NOMO-1 (cell line): ENCODE data around the gene SAPCD2.

ENCODE experiments used
- DNase-seq, 2 experiments: peaks; one replicate each; lab custom pipeline; 2025; ENCODE audit not compliant: unreplicated experiment in 2 of 2; lab: John Stamatoyannopoulos, UW

Gene SAPCD2

GRCh38 chr9:137082925-137083290 lies 12.6 kb upstream of the SAPCD2 start:
- no peak for DNase-seq

DNA sequence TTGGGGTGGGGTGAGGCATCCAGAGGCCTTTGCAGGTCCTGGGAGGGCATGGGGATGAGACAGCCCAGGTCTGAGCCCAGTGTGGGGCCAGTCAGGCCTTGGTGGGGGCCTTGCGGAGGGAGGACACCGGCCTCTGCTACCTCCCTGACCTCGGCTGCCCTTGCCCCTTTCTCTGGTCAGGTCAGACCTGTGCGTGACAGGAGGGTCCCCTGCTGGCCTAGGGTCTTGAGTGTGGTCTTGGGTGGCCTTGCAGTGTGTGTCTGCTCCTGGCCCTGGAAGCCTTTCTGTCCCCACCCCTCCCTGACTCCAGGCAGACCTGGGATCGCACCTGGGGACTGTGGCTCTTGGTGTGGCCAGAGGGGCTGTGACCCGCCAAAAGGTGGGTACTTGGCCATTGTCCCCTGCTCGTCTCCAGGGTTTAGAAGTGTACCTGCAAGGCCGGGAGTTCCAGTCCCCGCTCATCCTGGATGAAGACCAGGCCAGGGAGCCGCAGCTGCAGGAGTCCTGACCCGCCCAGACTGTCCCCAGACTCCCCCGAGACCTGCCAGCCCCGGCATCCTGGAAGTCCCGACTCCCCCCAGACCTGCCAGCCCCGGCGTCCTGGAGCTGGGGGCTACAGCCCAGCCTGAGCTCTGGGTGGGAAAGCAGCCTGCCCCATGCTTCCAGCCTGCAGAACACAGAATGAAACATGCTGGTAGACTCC lies 12.0 kb upstream of the SAPCD2 start:
- DNase-seq = no peak

DNA sequence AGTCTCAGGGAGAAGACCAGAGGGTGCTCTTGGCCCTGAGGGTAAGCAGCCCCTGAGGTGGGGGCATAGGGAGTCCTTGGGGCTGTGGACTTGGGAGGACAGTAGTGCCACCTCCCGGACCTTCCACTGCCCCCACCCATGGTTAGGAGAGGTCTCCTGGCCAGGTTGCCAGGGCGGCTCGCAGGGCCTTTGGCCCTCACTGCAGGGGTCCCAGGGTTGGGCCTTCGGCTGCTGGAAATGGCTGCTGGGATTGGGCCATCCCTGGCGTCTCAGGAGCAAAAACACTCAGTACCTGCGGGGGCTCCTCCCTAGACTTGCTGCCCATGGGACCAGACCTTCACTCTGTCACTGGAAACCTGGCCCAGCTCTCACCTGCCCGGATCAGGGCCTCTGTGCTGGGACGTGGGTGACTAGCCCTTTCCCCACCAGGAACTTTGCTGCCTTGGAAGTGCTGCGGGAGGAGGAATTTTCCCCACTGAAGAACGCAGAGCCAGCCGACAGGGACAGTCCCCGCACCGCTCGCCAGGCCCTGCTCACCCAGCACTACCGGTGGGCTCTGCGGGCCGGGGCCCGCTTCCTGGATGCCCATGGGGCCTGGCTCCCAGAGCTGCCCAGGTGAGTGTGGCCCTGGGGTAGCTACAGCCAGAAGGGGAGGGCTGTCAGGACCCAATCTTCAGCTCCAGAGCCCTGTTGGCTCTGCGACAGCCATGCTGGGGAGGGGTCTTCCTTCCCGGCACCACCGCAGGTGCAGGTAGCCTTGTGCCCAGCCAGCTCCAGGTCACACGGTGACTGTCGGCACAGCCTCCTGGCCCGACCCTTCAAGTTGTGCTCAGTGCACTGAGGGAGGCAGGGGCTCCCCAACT lies 10.1 kb upstream of the SAPCD2 start:
- DNase-seq = no peak

DNA sequence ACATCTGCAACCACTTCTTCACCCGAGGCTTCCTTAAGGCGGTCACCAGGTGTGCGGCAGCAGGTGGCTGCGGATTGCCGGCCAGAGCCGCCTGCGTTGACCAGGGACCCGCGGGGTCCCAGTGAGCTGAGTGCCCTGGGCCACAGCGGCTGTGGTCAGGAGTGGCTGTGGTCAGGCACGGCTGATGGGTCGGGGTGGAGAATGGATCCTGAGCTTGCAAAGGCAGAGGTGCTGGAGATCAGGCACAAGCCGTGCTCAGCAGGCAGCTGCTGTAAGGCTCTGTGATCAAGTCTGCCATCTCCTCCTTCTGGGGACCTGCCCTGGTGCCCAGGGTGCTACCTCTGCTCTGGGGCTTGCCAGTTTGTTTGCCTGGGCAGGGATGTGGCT lies 9.0 kb upstream of the SAPCD2 start:
- DNase-seq = no peak

GRCh38 chr9:137078701-137079400 lies 8.5 kb upstream of the SAPCD2 start:
- DNase-seq = no peak

DNA sequence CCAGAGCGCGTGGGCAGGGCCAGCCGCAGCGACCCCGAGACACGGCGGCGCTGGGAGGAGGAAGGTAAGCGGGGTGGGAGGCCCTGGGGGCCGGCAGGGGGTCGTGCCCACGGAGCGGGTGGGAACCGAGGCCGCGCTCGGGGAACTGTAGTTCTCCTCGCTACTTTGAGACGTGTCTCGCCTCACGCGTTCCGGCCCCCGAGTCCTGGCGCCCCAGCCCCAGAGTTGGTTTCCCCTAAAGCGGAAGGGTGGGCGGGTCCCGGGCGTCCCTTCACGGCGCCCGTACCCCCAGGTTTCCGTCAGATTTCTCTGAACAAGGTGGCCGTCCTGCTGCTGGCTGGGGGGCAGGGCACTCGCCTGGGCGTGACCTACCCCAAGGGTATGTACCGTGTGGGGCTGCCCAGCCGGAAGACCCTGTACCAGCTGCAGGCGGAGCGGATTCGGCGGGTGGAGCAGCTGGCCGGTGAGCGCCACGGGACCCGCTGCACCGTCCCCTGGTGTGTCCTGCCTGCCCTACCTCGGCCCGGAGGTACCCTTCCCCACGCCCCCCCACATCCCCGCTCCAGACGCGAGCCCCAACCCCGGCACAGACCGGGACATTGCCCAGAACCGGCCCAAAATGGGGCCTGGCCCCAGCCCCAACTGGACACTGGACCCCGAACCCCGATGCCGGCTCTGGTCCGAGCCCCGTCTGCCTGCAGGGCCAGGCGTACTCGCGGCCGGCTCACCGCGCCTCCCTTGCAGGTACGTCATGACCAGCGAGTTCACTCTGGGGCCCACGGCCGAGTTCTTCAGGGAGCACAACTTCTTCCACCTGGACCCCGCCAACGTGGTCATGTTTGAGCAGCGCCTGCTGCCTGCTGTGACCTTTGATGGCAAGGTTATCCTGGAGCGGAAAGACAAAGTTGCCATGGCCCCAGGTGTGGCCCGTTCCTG lies 7.7 kb upstream of the SAPCD2 start:
- DNase-seq = no peak

- peak; percentile 67 to 82 for DNase-seq
Measured at GRCh38 chr9:137077010-137077747, 6.8 kb upstream of the SAPCD2 start, which contains the start of gene UAP1L1. Gene UAP1L1 (plus strand): TSS chr9:137077517. CDS start chr9:137077533, 16 bp downstream.

GRCh38 chr9:137076636-137077009 lies 6.3 kb upstream of the SAPCD2 start:
- DNase-seq = no peak

- peak in 1 of 2 experiments; percentile 33 for DNase-seq
Measured at GRCh38 chr9:137075275-137075775, 5.0 kb upstream of the SAPCD2 start.

DNA sequence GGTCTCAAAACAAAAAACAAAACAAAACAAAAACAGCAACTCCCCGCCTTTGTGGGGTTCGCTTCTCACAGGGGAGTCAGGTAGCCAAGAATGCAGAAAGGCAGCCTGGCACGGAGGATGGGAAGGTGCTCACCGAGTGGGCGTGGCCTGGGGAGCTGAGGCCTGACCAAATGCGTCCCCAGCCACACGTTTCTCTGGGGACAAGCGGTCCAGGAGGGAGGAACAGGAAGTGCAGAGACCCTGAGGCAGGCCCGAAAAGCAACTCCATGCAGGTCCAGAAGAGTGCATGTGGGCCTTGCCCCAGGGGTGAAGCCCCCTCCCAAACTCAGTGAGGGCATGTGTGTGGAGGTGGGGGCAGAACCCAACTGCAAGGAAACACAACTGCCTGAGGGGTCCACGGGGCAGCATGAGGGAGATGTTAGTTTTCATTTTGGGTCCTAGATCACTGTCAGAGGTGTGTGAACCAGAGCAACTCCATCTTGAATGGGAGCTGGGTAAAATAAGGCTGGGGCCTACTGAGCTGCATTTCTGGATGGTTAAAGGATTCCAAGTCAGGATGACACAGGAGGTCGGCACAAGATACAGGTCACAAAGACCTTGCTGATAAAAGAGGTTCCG lies 4.4 kb upstream of the SAPCD2 start:
- DNase-seq = no peak

GRCh38 chr9:137073992-137074399 lies 3.6 kb upstream of the SAPCD2 start:
- DNase-seq = no peak

DNA sequence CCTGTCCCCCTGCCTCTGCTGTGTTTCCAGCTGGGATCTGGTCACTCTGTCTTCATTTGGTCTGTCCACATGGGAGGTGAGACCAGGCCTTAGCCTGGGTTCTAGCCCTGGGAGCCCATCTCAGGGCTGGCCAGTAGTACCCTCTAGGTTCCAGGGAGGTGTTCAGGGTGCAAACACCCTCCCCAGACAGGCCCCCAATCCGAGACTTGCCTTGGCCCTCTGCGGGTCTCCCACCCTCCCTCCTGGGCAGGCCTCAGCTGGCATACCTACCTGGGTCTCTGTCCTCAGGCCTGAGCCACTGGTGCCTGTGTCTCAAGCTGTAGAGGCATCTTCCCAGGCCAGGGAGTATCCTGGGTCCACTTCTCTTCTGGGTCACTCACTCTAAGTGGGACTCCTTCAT lies 925 bp upstream of the SAPCD2 start:
- DNase-seq = no peak

- DNase-seq = peak; percentile 40 to 75
Measured at GRCh38 chr9:137070906-137071275, 534 bp upstream of the SAPCD2 start.

DNA sequence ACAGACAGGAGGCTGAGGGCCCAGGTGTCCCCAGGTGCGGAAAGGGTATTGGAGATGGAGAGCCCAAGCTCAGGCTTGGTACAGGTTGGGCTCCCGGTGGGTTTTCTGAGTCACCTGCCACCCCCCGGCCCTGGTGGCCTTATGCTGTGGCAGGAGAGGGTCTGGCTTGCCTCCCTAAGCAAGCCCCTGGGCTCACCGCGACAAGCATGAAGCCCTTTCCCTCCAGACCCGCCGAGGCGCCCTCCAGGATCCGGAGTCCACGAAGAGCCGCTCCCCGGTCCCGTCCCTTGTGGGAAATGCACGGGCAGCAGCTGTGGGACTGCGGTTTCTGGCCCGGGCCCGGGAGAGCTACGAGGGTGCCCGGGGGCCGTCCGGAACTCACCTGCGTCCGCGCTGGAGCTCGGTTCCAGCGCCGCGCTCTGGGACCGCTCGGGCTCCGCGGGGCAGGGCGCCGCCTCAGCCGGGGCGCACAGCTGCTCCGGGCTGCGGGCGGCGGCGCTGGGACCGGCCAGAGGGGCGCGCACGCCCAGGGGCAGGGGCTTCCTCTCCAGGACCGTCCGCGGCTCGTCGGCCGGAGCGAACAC lies 757 bp downstream of the SAPCD2 start:
- no peak for DNase-seq

DNA sequence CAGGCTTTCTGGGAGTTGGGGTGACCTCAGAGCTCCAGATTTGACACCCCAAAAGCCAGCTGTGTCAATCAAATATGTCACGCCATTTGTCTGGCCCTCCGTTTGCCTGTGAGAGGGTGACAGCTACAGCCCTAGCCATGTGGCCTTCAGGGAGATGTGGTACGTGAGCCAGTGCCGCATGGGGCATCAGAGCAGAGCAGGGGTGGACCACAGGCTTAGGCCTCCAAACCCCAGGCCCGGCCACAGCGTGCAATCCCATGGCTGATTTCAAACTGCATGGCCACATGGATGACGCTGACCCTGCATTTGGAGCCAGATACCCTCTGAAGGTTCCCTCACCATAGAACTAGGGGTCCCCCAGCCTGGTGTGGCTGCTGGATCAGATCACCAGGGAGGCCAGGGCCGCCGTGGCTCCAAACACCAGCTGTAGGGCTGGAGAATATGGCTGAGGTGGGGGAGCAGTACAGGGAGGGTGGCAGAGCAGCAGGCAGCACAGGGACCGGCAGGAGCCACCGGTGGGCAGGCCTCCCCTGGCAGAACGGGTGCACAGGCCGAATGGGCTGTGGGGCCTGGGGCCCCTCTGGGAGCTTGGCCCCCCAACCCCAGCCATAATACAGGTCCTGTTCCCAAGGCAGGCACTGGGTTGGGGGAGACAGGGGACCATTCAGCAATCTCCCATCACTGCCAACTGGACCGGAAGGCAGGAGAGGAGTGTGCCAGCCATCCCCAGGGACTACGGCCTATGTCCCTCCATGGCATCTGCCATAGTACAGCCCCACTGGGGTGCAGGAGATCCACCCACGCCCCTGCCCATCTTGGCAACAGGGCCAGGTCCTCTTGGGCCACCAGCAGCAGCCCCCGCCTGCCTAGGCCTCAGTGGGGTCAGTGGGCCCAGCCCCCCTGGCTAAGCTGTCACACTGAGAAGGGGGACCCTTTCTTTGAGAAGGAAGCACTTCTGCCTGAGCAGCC lies 1.5 kb downstream of the SAPCD2 start:
- DNase-seq = no peak

- DNase-seq = peak; percentile 78 to 83
Measured at GRCh38 chr9:137067860-137068538, 2.4 kb downstream of the SAPCD2 start.
